ENCODE data around the gene SYT2.
A peak's percentile ranks its signal among the peaks of the same experiment; 100 is the strongest.
"Not testable (repeated sequence)": the region's sequence is repeated elsewhere in the genome, so short reads cannot be mapped to it uniquely, and the experiment has no call there.

SYT2 gene

GRCh38 chr1:202590126-202590525 lies 120.1 kb downstream of the SYT2 start:
- DNase-seq, result no peak

DNA sequence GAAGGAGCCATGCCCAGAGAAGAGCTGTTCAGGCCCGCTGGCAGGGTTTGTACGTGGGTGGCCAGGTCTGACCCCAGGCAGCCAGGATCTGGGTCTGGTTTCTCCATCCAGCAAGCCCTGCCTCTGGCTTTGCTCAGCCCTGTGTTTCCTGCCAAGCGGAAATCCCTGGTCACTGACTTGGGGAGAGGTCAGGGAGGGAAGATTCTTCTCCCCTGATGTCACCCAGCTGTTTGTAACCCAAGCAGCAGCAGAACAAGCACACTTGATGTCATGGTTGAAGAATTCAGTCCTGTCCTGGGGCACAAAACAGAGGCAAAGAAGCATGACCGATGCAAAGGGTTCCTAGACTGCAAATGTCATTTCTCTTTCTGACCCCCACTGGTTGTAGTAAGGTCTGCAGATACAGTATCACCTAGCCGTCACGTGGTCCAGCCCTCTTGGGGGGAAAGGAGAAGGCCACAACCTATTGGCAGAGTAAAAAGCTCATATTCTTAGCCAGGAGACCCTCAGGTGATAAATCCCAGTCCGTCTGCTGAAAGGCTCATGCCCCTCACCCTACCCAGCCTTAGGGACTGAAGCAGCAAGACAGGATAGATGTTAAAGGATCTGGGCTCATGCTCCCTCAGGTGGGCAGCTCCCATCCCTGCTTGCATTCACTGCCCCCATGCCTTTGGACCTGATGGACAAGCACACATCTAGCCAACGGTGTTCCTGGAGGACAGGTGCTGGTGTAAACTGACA lies 120.9 kb downstream of the SYT2 start:
- no peak for DNase-seq

DNA sequence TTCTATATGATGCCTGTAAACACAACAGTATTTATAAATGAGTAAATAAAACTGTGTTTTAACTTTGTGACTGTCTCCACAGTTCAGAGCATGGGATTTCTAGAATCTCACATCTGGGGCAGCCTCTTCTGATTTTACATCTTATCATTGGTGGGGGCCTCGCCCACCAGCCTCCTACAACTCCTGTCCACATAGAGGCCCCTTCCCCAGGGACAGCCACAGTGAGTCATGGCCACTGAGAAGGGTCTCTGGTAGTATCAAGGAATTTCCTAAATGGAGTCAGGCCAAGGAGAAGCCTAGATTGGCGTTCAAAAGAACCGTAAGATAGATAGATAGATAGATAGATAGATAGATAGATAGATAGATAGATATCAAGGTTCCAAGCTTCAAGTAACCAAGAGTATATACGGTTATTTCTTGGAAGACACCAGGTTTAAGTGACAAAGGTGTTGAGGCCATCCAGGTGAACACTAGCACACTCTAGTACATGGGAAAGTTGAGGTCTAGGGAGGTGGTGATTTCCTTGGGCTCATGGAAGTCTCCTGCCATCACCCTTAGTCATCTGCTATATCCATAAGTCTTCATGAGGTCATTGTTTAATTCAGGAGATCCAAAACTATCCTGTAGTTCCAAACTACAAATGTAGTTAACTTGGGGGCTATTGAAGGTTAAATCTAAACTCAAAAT lies 121.6 kb downstream of the SYT2 start:
- no peak for DNase-seq

- no peak for DNase-seq
Measured at GRCh38 chr1:202587859-202588485, 122.3 kb downstream of the SYT2 start.

DNA sequence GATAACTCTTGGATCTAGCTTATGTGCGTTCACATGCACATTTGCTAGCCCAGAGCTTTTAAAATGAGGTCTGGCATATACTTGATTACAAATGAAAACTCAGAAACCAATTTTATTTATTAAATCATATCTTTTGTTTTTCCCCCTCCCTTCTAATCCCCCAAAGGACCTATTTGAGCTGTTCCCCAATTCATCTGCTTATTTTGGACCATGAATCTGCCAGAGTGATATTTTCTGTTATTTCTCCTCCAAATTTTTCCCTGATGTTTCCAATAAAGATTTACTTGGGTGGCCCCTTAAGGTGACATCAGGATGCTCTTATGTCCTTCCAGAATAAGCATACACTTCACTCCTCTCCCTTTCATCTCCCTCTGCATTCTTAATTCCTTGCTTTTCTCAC lies 123.4 kb downstream of the SYT2 start:
- no peak for DNase-seq

GRCh38 chr1:202586018-202586821 lies 124.0 kb downstream of the SYT2 start:
- DNase-seq, result peak in 5 of 14 donors; percentile 9 to 46 (median 30)

- DNase-seq, result no peak
Measured at GRCh38 chr1:202585590-202585933, 124.7 kb downstream of the SYT2 start.

DNA sequence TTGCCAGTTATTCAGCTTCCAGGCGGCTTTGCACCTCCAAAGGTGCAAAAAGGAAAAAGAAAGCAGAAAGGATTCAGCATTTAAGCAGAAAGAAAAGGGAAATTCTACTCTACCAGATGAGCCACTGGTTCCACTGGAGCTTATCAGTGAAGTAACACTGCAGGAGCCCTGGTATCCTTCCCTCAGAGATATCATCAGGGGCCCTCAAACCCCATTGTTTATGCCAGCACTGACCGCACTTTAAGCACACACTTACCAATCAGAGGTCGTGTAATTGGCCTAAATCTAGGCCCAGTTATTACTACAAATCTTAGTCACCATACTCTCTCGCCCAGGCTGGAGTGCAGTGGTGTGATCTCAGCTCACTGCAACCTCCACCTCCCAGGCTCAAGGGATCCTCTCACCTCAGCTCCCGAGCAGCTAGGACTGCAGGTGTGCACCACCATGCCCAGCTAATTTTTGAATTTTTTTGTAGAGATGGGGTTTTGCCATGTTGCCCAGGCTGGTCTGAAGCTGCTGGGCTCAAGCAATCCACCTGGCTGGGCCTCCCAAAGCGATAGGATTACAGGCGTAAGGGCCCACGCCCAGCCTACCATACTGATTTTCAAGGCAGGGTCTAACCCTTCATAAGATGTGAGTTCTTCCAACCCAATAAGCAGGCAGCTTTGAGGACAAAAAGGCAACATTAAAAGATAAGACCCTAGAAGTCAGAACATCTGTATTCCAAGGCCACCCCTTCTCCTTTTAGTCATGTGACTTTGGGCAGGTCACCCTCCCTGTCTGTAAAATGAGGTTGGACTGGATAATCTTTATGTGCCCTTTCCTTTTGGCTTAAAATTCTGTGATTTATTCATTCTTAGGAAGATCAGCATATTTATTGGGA lies 125.3 kb downstream of the SYT2 start:
- no peak for DNase-seq

GRCh38 chr1:202582350-202582749 lies 127.9 kb downstream of the SYT2 start:
- not testable (repeated sequence) for DNase-seq

- DNase-seq, result no peak
Measured at GRCh38 chr1:202580619-202581018, 129.6 kb downstream of the SYT2 start.

DNA sequence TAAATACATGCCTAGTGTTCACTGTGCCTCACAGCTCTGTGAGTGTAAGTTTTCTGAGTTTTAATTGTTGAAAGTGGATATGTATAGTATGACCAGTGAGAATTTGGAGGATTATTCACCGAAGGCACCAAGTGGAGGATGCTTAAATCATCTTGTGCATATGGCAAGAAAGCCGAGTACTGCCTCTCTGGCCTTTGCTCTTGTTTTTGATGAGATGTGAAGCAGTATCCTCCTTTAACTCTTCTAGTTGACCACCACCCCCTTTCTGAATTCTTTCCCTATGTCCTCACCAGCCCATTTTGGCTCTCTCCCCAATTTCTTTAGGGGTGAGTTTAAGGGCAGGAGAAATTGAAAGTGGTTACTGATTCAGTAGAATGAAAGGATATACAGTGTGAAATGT lies 130.4 kb downstream of the SYT2 start:
- no peak for DNase-seq

DNA sequence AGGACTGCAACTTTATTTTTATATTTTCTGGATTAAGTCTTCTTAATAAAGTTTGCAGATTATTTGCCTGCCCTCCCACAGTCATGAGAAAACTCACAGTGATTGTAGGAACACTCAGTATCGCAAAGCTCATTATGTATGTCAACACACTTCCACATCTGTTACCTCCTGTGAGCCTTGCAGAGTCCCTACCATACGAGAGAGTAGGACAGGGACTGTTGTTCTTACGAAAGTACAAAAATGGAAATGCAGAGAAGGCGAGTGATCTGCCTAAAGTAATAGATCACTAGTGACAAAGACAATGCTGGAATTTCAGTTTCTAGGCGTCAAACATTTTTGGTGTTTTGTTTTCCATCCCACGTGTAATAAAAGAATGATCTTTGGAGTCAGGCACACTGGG lies 131.7 kb downstream of the SYT2 start:
- no peak for DNase-seq

GRCh38 chr1:202578001-202578504 lies 132.2 kb downstream of the SYT2 start:
- peak in 1 of 14 donors; percentile 9 for DNase-seq

DNA sequence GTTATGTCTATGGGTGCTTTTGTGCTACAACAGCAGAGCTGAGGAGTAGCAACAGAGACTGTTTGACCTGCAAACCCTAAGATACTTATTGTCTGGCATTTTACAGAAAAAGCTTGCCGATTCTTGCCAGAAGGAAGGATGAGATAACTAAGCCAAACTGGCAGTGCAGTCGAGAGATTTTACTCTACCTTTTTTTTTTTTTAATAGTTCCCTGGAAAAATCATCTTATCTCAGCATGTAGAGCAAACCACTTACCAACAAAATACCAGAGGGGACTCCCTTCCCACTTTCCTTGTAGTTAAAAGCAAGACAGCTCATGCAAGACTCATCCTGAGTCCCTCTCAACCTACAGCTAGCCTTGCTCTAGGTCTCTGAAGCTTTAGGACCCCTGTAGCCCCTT lies 132.9 kb downstream of the SYT2 start:
- DNase-seq, result no peak

- no peak for DNase-seq
Measured at GRCh38 chr1:202576816-202577215, 133.4 kb downstream of the SYT2 start.

DNA sequence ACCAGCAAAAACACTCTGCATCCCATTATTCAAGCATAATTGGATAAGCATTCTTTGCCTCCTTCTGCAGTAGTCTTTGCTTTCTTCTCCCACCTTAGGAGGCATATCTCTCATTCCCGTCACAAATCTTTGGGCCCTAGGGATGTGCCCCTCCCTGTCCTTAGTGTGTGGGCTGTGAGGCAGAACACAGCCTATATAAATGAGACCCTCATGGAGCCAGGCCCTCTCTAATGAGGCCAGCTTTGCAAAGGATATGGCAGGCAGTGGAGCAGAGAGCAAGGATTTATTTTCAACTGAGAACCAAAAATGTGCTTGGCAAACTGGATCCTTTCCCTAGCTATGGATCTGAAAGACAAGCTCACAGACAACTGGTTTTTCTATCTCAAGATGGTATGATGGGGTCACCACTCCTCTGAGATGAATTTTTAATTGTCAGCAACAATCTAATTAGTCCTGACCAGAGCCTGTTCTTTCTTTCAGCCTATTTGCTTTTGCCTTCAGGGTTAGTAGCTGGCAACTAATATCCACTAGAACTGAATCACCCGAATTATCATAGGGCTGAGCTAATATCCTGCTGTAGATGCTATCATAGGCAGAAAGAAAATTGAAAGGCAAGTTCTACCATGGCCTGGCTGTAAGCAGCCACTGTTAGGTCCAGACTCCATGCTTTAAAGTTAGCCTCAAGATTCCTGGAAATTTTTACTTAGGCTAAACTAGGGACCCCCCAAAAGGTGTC lies 134.2 kb downstream of the SYT2 start:
- DNase-seq, result no peak

DNA sequence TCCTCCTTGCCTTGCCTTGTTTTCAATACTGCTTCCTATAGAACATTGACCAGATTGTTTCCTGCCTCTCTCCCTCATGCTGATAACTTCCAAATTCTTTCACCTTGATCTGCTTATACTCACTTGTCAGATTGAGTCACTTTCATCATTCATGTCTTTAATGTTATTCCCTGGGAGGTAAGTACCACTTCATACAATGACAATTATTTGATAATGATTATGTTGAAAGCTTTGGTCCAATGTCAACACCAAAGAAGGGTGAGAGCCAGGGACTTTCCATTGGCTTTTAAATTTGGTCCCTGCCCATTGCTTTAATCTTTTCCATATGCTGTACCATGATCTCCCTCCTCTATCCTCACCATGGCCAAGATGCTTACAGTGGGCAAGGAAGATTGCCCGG lies 137.4 kb downstream of the SYT2 start:
- no peak for DNase-seq

- DNase-seq, result peak in 2 of 14 donors; percentile 10 to 18
Measured at GRCh38 chr1:202571719-202572339, 138.4 kb downstream of the SYT2 start.

GRCh38 chr1:202569393-202570322 lies 140.6 kb downstream of the SYT2 start:
- no peak for DNase-seq
